Cardiac fibroblast (primary cell): Measurements from ENCODE around the gene CYSLTR2.

Experiments
- DNase-seq, 2 donors: peaks; one replicate each; pipeline versions ENCODE4 v3.0.0 to v3.0.0-alpha.2; 2010; ENCODE audit warnings: low read depth in 2 of 2
- H3K4me3 ChIP-seq, 2 donors: replicated peaks in 1 of 2; 1 replicate in 1 of 2; 2 replicates in 1 of 2; pipeline ENCODE4 v1.5.1; 2011; ENCODE audit warnings: low read depth in 2 of 2, low read length in 2 of 2, mild to moderate bottlenecking in 2 of 2, moderate library complexity in 1 of 2
- CTCF ChIP-seq: IDR thresholded peaks from one replicate; pipeline ENCODE4 v1.5.1; 2011; ENCODE audit warnings: low read depth, mild to moderate bottlenecking, low read length, inconsistent platforms

CYSLTR2 gene

DNA sequence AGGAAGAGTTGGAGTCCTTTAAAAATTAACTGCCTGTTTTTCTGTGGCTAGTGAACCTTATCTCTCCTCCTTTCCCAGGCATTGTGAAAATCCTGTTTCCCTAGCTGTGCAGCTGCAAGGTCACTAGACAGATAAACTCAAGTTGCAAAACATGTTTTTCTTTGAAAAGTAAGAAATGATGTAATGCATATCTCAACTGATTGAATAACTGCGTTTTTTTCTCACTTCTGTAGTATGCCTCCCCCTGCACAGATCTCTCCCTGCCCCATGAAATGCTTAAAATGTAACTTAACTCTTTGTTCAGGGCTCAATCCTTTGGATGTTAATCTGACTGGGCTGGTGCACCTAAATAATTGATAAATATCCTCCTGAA lies 27.7 kb upstream of the CYSLTR2 start:
- TF ChIP-seq CTCF = no peak
- DNase-seq = peak; percentile 45 to 90
- H3K4me3 ChIP-seq = no peak overlapping the region

DNA sequence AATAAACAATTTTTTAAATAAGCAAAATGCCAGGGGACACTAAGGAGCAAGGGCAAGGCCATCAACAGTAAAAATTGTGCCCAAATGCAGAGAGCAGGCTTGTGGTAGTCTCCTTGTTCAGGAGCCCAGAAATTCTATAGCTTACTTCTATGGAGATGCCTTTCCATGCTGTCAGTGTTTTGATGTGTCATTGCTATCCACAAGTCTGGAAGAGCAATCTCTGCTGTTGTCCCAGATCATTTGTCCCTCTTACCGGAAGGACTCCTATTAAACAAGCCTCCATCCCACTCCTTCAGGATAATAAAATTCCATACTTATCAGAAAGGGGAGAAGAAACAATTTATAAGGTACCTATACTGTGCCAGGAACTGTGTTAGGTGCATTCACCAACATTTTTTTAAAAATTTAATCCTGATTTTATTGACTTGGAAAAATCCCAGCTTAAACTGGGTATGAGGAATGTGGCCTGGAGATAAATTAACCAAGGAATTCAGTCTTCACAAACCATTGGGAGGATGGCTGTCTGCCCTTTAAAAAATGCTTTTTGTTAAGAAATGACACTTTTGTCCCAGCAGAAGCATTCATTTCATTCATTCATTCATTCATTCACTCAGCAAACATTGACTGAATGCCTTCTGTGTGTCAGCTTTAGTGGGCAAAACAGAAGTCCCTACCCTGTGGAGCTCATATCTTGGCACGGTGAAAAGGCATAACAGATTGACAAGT lies 26.8 kb upstream of the CYSLTR2 start:
- peak in 1 of 2 donors; percentile 51 for DNase-seq
- H3K4me3 ChIP-seq = no peak overlapping the region
- no peak for TF ChIP-seq CTCF

DNA sequence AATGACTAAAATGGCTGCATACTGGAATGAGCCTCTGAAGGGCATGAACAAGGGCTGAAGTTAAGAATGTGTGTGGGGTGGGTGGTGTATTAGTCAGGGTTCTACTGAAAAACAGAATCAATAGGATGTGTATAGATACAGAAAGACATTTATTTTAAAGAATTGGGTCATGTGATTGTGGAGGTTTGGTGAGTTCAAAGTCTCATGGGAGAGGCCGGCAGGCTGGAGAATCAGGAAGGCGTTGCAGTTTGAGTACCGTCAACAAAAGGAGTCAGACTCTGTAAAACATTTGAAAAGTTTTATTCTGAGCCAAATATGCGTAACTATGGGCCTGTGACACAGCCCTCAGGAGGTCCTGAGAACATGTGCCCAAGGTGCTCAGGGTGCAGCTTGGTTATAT lies 24.5 kb upstream of the CYSLTR2 start:
- H3K4me3 ChIP-seq = no peak overlapping the region
- TF ChIP-seq CTCF = no peak
- no peak for DNase-seq

DNA sequence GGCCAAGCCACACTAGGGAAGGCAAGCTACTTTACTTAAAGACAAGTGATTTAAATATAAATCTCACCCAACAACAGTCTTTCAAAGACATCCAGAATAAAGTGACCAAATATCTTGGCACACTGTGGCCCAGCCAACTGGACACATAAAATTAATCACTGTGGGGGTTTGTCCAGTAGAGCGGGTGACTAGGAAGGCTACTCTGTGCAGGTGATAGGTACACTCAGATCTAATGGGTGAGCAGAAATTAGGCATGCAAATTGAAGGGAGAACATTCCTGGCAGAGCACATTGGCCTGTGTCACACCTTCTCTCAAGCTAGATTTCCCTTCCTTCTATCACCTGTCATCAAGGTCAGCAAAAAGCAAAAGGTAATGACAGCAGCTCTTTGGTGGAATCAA lies 23.4 kb upstream of the CYSLTR2 start:
- no peak overlapping the region for H3K4me3 ChIP-seq
- DNase-seq = no peak
- no peak for TF ChIP-seq CTCF

- peak in 1 of 2 donors; percentile 12 for DNase-seq
- H3K4me3 ChIP-seq = no peak overlapping the region
- no peak for TF ChIP-seq CTCF
Measured at GRCh38 chr13:48630773-48631172, 23.0 kb upstream of the CYSLTR2 start.

GRCh38 chr13:48631441-48631840 lies 22.3 kb upstream of the CYSLTR2 start:
- peak in 1 of 2 donors; percentile 72 for DNase-seq
- TF ChIP-seq CTCF = no peak
- no peak overlapping the region for H3K4me3 ChIP-seq

- no peak for DNase-seq
- no peak overlapping the region for H3K4me3 ChIP-seq
- no peak for TF ChIP-seq CTCF
Measured at GRCh38 chr13:48633700-48634099, 20.0 kb upstream of the CYSLTR2 start.
